Measurements from ENCODE around the gene MBD3. TPM values are rescaled to one million over a fixed set of nuclear protein-coding genes. Genes with fewer than 3 reads are reported as not detected.

MBD3 gene
- total RNA-seq, 1 donor from 2014 or later: 115 TPM

GRCh38 chr19:1577929-1578618 is 14.6 kb downstream of the MBD3 start:
- no peak overlapping the region for H3K4me3 ChIP-seq (ENCODE audit: low read depth, low read length)
- TF ChIP-seq, protein P1, sequence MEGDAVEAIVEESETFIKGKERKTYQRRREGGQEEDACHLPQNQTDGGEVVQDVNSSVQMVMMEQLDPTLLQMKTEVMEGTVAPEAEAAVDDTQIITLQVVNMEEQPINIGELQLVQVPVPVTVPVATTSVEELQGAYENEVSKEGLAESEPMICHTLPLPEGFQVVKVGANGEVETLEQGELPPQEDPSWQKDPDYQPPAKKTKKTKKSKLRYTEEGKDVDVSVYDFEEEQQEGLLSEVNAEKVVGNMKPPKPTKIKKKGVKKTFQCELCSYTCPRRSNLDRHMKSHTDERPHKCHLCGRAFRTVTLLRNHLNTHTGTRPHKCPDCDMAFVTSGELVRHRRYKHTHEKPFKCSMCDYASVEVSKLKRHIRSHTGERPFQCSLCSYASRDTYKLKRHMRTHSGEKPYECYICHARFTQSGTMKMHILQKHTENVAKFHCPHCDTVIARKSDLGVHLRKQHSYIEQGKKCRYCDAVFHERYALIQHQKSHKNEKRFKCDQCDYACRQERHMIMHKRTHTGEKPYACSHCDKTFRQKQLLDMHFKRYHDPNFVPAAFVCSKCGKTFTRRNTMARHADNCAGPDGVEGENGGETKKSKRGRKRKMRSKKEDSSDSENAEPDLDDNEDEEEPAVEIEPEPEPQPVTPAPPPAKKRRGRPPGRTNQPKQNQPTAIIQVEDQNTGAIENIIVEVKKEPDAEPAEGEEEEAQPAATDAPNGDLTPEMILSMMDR (conservative IDR thresholded peaks at IDR 0.05; ENCODE audit: low read depth, low read length): no peak
- no peak for DNase-seq (ENCODE audit: low read depth)

GRCh38 chr19:1577090-1577928 is 15.4 kb downstream of the MBD3 start:
- DNase-seq (ENCODE audit: low read depth): no peak
- TF ChIP-seq, protein P1 (conservative IDR thresholded peaks at IDR 0.05; ENCODE audit: low read depth, low read length): no peak
- no peak overlapping the region for H3K4me3 ChIP-seq (ENCODE audit: low read depth, low read length)

DNA sequence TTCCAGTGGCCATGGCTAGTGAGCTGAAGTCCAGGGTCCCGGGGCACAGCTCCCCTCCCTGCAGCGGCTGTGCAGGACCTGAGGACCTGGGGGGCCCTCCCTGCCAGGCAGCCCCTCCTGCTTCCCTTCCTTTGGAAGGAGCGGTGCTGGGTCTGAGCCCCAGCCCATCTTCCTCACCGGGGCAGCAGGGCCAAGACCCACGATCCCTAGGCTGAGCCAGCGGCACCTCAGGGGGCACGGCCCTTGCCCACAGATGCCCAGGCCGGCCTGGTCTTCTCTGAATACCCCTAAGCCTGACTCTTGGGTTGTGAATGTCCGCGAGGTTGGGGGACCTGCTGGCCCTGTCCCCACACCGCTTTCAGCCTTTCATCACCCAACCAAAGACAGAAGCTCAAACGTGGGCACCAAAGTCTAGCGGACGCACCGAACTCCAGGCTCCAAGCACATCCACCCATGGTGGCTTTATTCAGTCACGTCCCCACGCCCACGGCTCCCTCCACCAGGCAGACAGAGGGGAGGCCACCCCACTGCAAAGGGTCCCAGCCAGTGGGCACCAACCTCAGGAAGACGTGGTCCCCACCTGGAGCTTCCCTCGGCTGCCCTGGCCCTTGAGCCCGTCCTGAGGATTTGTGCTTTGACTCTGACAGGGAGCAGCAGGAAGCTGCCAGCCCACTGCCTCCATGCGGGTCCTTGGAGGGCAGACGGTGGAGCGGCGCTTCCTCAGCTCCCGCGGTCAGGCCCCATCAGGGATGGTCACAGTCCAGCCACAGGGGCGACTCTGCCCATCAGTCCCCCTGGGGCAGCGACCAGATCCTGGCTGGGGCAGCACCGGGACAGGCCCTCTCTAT is 16.2 kb downstream of the MBD3 start:
- no peak for DNase-seq (ENCODE audit: low read depth)
- no peak overlapping the region for H3K4me3 ChIP-seq (ENCODE audit: low read depth, low read length)
- TF ChIP-seq, protein P1 (conservative IDR thresholded peaks at IDR 0.05; ENCODE audit: low read depth, low read length): no peak

- no peak for DNase-seq (ENCODE audit: low read depth)
- TF ChIP-seq, protein P1 (conservative IDR thresholded peaks at IDR 0.05; ENCODE audit: low read depth, low read length): no peak
- H3K4me3 ChIP-seq (ENCODE audit: low read depth, low read length): no peak overlapping the region
Observed at GRCh38 chr19:1575323-1576241, 17.1 kb downstream of the MBD3 start.

DNA sequence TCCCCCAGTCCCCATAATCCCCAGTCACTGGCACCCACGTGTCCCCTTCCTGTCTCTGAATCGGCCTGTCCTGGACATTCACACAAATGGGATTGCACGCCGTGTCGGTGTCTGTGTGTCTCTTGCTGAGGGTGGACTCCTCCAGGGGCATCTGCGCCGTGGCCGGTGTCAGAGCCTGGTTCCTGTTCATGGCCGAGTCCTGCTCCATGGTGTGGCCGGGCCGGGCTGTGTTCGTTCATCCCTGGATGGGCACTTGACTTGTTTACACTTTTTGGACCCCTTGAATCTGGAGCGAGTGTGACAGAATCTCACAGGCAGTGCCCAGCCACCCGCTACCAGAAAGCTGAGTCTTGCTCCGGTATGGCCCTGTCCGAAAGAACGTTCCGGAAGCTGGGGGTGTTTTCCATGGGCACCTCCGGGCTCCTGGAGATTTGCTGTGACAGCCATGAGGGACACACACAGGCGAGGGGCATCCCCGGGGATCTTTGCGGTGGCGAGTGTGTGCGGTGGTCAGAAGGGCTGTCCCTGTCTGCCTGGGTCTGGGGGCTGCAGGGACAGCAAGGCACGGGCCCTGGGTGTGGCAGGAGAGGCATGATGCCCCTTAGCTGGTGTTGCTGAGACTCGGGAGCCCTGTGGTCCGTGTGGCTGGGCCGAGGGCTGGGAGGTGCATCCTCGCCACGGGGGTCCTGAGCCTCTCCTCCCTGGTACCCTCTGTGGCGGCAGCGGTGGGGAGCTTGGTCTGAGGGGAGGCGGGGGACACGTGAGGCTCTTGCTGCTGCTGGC is 18.1 kb downstream of the MBD3 start:
- TF ChIP-seq, protein P1 (conservative IDR thresholded peaks at IDR 0.05; ENCODE audit: low read depth, low read length): no peak
- H3K4me3 ChIP-seq (ENCODE audit: low read depth, low read length): no peak overlapping the region
- no peak for DNase-seq (ENCODE audit: low read depth)
